Measurements from ENCODE around the gene SUSD4. TPM values are rescaled to one million over a fixed set of nuclear protein-coding genes. Genes with fewer than 3 reads are reported as not detected.

SUSD4 gene
- total RNA-seq, 1 donor from 2014 or later = 0.12 TPM

DNA sequence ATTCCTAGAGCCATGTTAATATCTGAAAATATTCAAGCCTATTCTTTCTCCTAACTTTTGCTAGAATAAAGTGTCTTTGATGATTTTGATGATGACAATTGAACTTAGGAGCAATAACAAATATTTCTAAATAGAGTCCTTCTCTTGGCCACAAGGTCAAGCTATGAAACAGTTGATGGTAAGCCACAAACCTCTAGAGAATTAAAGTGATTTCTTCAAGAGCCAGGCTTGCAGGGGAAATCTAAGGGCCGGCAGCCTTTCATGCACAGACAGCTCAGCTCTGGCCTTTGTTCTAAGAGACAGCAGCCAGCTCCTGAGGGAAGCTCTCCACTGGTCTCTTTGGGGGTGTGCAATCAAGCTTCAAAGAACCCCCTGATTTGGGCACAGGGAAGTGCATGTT, 59.0 kb downstream of the SUSD4 start:
- H3K4me3 ChIP-seq (ENCODE audit: low read depth, low read length) = no peak overlapping the region
- TF ChIP-seq, protein P1, sequence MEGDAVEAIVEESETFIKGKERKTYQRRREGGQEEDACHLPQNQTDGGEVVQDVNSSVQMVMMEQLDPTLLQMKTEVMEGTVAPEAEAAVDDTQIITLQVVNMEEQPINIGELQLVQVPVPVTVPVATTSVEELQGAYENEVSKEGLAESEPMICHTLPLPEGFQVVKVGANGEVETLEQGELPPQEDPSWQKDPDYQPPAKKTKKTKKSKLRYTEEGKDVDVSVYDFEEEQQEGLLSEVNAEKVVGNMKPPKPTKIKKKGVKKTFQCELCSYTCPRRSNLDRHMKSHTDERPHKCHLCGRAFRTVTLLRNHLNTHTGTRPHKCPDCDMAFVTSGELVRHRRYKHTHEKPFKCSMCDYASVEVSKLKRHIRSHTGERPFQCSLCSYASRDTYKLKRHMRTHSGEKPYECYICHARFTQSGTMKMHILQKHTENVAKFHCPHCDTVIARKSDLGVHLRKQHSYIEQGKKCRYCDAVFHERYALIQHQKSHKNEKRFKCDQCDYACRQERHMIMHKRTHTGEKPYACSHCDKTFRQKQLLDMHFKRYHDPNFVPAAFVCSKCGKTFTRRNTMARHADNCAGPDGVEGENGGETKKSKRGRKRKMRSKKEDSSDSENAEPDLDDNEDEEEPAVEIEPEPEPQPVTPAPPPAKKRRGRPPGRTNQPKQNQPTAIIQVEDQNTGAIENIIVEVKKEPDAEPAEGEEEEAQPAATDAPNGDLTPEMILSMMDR (conservative IDR thresholded peaks at IDR 0.05; ENCODE audit: low read depth, low read length) = no peak
- no peak for DNase-seq (ENCODE audit: low read depth)

DNA sequence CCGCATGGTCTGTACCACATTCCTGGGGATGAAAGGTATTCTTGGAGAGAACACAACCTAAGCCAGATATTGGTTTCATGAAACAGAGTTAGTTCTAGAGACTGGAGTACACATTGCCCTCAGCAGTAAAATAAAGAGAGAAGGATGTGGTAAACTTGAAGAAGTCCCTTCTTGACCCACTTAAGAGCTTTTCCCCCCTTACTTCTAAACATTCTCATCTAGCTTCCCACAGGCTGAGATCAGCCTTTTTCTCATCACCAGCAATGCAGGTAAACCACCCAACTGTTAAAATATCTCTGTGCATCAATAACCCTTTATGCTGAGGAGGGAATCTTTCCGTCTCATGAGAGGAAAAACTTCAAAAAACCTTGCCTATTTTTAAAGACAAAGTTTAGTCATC, 62.6 kb downstream of the SUSD4 start:
- no peak for DNase-seq (ENCODE audit: low read depth)
- no peak overlapping the region for H3K4me3 ChIP-seq (ENCODE audit: low read depth, low read length)
- TF ChIP-seq, protein P1 (conservative IDR thresholded peaks at IDR 0.05; ENCODE audit: low read depth, low read length) = no peak

DNA sequence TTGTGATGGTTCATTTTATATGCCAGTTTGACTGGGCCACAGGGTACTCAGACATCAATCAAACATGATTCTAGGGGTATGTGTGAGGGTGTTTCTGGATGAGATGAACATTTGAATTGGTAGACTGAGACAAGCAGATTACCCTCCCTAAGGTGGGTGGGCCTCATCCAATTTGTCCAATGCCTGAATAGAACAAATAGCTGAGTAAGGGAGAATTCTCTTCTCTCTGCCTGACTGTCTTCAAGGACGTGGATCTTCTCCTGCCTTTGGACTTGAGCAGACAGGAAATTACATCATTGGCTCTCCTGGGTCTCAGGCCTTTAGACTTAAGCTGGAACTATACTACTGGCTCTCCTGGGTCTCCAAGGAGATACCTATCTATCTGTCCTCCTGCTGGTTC, 64.4 kb downstream of the SUSD4 start:
- TF ChIP-seq, protein P1 (conservative IDR thresholded peaks at IDR 0.05; ENCODE audit: low read depth, low read length) = no peak
- no peak overlapping the region for H3K4me3 ChIP-seq (ENCODE audit: low read depth, low read length)
- no peak for DNase-seq (ENCODE audit: low read depth)

DNA sequence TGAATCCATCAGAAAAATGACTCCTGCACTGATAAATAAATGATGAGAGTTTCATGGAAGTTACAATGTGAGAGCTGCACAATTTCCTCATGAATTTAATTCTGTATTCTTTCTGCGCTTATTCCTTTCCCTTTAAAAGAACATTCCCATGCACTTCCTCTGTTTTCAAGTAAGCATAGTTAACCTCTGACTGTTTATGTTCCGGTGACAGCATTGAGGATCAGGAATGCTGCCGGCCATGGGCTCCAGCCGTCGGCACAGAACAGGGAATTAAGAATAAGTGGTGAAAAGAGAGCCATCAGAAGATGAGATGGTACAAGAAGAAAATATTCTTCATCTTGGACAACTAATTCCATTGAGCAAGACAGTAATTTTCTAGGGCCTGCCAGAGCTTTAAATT, 65.3 kb downstream of the SUSD4 start:
- no peak for DNase-seq (ENCODE audit: low read depth)
- TF ChIP-seq, protein P1 (conservative IDR thresholded peaks at IDR 0.05; ENCODE audit: low read depth, low read length) = no peak
- no peak overlapping the region for H3K4me3 ChIP-seq (ENCODE audit: low read depth, low read length)

DNA sequence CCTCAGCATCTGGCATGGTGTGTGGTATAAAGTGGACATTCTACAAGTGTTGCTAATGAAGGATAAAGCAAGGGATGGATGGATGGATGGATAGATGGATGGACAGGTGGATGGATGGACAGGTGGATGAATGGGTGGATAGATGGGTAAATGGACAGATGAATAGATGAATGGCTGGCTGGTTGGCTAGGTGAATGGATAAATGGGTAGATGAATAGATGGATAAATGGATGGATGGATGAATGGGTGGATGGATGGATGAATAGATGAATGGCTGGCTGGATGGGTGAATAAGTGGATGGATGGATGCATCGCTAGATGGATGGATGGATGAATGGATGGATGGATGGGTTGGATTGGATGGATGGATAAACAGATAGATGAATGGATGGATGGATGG, 66.2 kb downstream of the SUSD4 start:
- H3K4me3 ChIP-seq (ENCODE audit: low read depth, low read length) = no peak overlapping the region
- TF ChIP-seq, protein P1 (conservative IDR thresholded peaks at IDR 0.05; ENCODE audit: low read depth, low read length) = no peak
- DNase-seq (ENCODE audit: low read depth) = no peak

DNA sequence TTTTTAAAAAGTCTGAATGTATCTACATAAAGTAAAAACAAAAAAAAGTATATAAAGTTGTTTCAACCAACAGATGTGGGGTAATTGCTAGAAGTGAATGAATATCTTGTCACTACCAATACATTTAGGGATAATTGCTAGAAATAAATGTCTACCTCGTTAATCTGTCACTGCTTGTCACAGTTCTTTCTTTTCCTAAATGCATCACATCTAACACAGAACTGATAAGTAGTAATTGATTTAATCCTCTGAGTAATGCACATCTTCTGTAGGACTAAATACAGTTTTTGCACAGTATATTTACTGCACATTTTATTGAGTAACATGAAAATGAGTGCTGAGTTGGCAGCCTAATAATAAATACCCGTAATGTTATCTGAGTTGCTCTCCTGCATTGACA, 72.2 kb downstream of the SUSD4 start:
- H3K4me3 ChIP-seq (ENCODE audit: low read depth, low read length) = no peak overlapping the region
- TF ChIP-seq, protein P1 (conservative IDR thresholded peaks at IDR 0.05; ENCODE audit: low read depth, low read length) = no peak
- DNase-seq (ENCODE audit: low read depth) = no peak

DNA sequence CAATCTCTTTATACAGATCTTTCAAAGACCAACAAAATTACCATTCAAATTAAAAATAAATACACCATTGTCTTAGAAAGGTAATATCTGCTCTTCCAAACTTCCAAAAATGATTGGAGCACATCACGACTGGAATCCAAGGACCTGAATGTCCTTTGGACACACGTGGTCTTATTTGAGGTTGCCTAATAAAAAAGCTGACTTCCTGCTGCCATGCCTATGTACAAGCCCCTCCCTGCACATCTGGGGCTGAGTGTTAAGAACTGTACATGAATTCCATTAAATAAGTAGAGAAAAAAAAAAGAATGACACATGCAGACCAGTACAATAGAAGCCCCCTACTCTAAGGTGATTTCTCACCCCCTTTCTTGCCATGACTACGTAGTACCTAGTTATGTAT, 73.6 kb downstream of the SUSD4 start:
- TF ChIP-seq, protein P1 (conservative IDR thresholded peaks at IDR 0.05; ENCODE audit: low read depth, low read length) = no peak
- no peak for DNase-seq (ENCODE audit: low read depth)
- H3K4me3 ChIP-seq (ENCODE audit: low read depth, low read length) = no peak overlapping the region

Measured in epithelial cell of proximal tubule (primary cell).